Dermis blood vessel endothelial cell (primary cell): Measurements from ENCODE around the gene SRP14. TPM values are rescaled to one million over a fixed set of nuclear protein-coding genes. Genes with fewer than 3 reads are reported as not detected.
"Not testable (repeated sequence)": the region's sequence is repeated elsewhere in the genome, so short reads cannot be mapped to it uniquely, and the experiment has no call there.

Experiments used
- DNase-seq: peaks from one replicate; pipeline ENCODE4 v3.0.0; 2010
- total RNA-seq: library from RNA; depleted of rRNA; stranded (reverse); fragments of >200 nt; gene quantifications from 2 replicates; pipeline ENCODE4 v1.2.3, GENCODE V29; 2014

Gene SRP14, protein sequence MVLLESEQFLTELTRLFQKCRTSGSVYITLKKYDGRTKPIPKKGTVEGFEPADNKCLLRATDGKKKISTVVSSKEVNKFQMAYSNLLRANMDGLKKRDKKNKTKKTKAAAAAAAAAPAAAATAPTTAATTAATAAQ
- 236 and 391 TPM in 2 replicates for total RNA-seq

DNA sequence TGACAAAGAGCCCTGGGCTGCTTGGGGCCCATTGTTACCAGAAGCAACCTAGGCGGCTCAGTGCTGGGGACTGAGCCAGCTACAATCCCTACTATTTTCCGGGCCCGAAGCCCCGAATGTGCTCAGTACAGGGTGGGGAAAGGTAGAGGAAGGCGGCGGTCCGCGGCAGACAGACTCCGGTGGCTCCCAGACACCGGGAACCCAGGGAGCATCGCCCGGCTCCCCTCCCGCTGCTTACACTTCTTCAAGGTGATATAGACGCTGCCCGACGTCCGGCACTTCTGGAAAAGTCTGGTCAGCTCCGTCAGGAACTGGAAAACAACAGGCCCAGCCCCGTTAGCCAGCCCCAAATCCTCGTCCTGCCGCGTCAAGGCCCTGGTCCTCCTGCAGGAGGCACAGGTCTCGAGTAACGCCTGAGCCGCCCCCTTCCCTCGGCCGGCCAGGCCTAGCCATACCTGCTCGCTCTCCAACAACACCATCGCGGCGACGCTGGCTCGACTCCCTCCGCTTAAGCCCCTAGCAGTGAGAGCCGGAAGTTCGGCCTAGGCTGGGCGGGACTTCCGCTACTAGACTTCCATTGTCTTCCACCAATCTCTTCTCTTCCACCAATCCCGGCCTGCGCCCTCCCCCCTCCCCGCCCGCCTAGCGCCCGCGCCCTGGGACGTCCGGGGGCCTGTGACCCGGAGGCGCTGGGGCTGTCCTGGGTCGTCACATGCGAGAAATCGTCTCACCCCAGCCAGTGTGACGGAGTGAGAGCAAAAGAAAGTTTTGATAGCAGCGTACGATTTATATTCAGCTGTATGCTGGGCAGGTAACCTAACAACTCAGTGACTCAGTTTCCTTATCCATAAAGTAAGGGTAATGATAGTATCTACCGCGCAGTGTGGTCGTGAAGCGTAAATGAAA is at the start of gene SRP14:
SRP14 (minus strand) TSS at position 544 of the 906 bp plus-strand sequence; CDS start at position 479, 65 bp downstream.
- DNase-seq: peak; percentile 96

DNA sequence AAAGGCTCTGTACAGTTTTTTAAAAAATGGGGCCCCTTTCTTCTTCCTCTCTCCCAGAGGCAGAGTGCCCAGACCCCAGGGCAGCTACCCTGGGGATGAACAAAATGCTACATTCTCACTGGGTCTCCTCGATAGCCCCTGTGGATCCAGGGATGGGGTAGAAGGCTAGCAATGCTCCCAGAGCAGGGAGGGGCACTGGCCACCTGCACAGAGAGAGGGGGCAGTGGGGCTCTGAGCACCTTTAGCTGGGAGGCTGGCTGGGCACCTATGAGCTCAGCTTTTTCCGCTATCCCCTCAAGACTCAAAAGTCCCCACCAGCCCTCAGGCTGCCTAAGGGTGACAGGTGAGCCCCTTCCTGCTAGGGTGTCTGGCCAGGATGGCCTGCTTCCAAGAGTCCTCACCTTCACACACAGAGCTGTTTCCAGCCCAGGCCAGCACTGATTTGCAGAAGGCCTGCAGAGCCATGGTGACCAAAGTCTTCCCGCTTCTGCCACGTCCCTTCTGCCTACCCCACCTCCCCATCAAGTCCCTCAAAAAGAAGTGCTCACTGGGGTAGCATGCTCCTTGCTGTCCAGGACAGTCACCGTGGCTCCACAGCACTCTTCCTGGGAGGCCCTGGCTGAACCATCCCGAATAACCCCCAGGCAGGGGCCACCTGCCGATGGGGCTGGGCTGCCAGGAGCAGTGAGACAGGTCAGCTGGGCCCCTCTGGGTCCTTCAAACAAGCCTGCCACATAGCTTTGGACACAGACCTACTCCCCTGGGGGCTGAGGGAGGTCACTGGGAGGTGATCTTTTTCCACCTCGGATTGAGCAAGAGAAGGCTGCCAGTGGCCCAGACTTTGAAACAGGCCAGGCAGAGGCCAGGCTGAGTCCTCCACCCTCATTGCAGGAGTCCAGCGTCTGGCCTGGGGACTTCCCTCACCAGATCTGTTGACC is 49.3 kb upstream of the SRP14 start:
- no peak for DNase-seq

DNA sequence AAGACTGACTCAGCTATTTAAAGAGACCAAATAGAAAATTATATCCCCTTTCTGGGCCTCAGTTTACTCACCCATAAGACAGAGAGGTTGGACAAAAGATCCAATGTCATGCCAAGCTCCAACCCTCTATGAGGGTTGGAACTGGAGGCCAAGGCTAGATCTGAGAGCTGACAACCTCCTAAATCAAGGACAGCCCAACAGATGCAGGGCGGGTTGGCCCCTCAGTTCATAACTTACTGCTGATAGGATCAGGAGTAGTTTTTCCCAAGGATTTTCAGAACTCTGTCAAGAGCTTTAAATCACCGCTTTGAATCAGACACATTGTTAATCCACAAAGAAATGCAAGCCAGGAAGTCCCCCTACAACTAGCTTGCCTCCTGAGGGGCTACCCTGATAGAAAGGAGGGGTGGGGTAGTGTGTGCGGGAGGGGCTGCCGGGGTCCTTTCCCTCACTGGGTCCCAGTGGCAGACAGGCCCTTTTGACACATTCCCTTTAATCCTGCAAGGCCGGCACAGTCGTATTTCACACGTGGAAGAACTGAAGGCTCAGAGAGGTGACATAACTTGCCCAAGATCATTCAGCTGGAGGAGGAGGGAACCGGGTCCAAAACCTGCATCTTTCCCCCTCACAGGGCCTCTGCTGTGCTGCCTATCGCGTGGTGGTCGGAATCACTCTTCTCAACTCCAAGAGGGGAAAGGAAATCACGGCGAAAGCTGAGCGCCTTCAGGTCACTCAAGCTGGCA is 48.3 kb upstream of the SRP14 start:
- no peak for DNase-seq

DNA sequence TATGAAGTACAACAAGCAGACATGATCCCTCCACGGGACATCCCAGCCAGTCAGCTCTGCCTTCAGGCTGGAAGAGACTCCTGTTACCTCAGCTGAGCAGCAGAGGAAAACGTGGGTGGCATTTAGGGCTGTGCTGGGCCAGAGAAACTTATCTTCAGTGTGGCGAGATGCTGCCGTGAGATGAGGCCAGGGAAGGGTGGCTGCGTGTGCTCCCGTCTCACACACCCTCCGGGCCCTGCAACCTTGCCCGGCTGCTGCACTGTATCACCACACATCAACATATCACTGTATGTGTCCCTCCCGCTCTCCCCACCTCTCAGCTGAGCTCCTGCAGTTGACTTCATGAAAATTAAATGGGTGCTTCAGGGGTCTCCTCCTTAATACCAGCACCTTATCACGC is 46.3 kb upstream of the SRP14 start:
- DNase-seq: no peak

DNA sequence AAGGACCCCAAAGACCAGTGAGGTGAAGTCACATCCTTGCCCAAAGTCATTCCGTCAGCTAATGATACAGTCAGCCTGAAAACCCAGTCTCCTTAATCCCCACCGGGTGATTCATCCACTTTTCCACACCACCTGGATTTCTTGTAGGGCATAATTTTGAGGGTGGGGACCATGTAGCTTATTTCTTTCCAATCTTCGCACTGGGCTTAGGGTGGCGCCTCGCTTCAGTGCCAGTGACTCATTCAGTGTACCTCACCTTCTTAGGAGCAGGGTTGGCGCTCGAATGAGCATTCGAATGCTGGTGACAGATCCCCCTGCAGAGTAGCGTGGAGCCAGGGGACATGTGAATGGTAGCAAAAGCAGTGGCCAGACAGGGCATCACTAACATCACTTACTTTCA is 45.7 kb upstream of the SRP14 start:
- DNase-seq: no peak

DNA sequence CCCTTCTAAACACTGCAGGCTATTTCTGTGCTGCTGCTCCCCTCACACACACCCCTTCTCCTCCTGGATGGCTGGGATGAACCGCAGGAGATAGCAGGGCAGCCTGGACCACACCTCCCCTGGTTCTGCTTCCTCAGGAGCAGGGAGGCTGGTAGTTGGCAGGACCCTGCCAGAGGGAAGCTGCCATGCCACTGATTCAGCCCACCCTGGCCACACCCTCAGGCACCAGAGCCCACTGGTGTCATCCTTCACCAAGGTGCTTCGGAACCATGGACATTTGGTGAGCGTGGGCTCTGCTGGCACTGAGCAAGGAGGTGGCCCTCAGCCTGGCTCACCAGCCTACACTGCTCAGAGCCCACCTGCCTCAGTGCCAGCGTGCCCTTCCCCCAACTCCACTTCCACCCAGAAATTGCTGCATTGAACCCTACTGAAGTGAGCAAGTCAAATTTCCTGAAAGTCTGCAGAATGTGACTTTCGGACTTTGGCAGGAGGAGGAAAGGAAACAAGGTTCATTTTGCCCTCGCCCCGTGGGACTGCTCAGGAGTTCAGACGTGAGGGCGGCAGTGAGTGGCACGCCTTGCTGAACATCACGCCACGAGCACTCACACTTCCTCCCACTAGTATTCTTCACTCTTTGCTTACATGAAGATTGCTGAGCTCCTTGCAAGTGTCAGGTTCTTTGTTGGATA is 43.4 kb upstream of the SRP14 start:
- DNase-seq: no peak

DNA sequence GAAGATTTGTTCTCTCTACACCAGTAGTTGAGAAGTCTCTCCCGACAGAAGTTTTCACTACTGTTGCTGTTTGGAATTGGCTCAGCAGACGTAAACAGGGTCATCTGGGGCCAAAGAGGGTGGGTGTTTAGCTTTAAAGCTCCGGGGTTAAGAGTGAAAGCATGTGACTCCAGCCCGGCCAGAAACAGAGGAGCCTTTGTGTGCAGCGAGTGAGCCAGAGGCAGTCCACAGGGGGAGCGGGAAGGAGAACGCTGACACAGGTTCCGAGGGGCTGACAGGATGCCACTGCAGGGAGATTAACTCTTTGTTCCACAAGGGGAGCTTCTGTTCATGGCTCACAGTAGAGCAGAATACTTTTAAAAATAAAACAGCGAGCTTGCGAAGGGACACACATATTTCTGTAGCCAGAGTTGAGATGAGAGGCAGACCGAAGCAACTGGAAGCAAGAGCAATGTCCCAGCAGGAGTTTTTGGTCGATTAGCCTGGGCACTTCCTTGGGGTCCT is 42.8 kb upstream of the SRP14 start:
- peak; percentile 92 for DNase-seq

DNA sequence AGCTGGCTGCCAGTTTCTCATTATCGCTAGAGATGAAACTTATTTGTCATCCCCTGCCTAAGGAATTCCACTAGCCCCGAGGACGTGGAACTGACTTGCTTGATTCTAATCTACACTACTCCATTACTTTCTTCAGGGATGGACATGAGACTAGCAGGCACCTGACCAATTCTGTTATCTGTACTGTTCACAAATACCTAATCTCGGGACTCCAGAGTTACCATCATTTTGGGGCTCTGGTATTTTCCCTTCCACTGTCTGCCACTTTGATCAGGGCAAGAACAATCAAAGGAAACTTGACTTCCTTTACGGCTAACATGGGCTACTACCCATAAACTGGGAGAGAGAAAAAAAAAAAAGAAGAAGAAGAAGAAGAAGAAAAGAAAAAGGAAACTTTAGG is 41.9 kb upstream of the SRP14 start:
- peak; percentile 72 for DNase-seq

DNA sequence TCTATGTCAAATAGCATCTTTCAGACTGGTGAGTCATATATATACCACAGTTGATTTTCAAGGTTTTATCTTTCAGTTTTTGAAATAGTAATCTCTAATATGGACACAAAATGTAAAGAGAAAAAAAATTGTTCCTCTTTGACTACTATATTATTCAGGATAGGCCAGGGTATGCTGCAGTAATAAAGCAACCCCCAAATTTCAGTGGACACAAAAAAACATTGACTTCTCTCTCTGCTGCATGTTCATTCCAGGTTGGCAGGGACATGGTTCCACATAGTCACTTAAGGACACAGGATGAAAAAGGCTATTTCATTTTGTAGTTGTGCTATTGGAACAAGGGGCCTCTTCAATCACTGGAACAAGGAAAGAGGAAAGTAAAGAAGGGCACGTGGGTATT is 41.1 kb upstream of the SRP14 start:
- no peak for DNase-seq

DNA sequence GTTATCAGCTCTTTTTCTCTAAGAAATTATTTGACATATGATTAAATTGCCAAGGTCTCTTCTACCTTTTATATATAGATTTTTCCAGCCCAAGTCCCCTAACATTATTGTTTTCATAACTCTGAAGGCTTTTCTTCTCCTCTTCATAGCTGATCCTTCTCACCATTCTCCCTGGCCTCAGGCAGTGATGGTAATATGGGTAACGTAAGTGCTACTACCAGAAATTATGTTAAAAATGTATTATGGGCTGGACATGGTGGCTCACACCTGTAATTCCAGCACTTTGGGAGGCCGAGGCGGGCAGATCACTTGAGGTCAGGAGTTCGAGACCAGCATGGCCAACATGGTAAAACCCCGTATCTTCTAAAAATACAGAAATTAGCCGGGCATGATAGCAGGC is 40.5 kb upstream of the SRP14 start:
- DNase-seq: no peak

DNA sequence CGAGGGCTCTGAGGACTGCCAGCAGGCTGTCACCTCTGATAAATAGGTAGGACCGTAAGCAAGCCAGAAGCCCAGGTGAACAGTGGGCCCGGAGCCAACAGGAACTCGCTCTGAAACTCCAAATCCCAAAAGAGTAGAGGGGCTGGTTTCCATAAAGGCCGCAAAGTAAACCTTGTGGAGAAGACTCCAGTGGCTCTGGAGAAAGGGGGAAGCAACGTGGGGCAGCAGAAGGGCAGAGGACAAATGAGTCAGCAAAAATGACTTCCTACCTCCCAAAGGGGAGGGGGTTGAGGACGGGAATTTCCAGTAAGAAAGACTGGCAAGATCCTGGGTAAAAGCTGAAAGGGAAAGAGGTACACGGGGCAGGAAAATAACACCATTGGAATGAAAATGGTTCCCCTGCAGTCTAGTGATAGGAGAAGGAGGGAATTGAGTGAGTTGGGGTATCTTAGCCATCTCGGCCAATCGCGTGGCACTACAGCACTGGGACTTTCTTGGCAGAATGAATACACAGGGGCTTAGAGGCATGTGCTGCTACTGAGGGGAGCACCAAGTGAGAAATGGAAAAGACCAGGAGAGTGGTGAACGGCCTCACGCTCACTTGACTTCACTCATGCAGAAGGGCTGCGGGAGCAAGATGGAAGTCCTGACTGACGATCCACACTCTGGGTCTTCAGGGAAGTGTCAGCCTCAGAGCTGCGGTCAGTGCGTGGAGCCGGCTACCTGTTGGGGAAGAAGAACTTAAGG is 36.5 kb upstream of the SRP14 start:
- peak; percentile 53 for DNase-seq

DNA sequence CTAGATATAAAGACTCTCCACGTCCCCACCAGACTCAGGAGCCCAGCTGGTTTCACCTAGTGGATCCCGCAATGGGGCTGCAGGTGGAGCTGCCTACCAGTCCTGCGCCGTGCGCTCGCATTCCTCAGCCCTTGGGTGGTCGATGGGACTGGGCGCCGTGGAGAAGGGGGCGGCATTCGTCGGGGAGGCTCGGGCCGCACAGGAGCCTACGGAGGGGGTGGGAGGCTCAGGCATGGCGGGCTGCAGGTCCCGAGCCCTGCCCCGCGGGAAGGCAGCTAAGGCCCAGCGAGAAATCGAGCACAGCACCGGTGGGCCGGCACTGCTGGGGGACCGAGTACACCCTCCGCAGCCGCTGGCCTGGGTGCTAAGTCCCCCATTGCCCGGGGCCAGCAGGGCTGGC is 35.7 kb upstream of the SRP14 start:
- not testable (repeated sequence) for DNase-seq

DNA sequence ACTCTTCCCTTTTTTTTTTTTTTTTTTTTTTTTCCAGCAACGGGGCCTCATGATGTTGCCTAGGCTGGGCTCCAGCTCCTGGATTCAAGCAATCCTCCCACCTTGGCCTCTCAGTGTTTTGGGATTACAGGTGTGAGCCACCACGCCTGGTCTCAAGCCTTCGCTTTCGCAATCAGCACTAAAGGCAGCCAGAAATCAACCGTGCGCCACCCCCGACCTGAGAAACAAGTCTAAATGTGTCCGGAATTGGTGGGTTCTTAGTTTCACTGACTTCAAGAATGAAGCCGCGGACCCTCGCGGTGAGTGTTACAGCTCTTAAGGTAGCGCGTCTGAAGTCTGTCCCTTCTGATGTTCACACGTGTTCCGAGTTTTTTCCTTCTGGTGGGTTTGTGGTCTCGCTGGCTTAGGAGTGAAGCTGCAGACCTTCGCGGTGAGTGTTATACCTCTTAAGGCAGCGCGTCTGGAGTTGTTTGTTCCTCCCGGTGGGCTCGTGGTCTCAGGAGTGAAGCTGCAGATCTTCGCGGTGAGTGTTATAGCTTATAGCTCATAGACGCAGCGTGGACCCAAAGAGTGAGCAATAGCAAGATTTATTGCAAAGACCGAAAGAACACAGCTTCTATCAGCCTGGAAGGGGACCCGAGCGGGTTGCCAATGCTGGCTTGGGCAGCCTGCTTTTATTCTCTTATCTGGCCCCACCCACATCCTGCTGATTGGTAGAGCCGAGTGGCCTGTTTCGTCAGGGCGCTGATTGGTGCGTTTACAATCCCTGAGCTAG is 34.9 kb upstream of the SRP14 start:
- DNase-seq: not testable (repeated sequence)

DNA sequence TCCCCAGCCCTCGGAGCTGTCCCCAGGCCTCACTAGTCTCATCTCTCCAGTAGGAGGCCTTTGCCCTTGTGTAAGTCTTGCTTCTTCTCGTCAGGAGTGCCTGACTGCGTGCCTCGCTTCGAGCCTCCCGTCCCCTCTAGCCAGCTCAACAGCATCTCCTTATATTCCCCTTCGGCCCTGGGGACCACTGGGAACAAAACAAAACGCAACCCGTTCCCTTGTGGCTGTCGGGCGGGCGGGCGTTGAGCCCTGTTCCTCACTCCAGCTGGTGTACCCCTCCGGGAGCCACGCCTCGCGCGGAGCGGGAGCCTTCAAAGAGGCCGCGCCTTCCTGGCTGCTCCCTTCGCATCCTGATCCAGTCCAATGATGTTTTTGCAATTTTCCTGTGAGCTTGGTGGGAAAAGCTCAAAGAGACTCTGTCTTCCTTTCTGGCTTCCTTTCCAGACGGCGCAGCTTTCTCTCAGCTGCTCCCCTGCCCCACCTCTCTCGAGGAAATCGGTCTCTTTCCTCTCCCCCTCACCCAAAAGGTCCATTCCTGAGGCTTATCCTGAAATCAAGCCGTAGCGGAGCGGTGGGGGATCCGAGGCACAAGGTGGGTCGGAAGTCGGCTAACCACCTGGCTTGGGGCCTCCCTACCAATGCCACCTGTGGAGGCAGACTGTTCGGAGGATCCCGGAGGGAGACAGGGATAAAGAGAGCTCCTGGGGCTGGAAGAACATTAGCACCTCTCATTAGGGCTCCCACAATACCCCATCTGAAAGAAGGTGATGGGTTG is 33.4 kb upstream of the SRP14 start:
- DNase-seq: peak; percentile 63

DNA sequence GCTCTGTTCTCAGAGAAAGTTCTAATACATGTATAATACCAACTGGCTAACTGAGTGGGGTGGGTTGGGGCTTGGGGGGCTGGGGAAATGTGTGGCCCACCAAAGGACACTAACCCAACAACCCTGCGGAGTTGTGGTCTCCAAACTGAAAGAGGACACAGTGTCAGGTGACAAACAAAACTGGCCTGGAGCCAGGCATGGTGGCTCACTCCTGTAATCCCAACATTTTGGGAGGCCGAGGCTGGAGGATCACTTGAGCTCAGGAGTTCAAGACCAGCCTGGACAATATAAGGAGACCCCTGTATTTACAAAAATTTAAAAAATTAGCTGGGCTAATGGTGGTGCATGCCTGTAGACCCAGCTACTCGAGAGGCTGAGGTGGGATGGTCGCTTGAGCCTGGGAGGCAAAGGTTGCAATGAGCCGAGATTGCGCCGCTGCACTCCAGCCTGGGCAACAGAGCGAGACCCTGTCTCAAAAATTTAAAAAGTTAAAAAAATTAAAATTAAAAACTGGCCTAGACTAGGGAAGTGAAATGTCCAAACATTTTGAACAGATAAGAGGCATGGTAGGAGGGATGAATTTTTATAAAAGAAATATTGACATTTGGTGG is 31.7 kb upstream of the SRP14 start:
- DNase-seq: no peak

DNA sequence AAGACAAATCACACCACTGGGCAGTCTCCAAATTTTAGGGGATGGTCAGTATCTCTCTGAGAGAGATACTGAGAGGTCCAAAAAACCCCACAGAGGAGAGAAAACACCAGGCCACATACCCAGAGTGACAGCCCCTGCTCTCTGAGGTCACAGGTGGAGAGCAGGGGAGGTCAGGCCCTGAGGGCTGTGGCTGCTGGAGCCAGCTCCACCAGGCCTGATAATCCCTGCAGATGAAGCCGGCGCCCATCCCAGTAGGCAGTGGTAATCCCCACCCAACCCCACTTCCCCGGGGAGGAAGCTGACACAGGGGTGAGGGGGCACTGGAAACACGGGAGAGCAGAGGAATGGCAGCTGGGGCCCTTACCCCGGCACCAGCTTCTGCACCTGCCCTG is 31.2 kb upstream of the SRP14 start:
- DNase-seq: no peak

DNA sequence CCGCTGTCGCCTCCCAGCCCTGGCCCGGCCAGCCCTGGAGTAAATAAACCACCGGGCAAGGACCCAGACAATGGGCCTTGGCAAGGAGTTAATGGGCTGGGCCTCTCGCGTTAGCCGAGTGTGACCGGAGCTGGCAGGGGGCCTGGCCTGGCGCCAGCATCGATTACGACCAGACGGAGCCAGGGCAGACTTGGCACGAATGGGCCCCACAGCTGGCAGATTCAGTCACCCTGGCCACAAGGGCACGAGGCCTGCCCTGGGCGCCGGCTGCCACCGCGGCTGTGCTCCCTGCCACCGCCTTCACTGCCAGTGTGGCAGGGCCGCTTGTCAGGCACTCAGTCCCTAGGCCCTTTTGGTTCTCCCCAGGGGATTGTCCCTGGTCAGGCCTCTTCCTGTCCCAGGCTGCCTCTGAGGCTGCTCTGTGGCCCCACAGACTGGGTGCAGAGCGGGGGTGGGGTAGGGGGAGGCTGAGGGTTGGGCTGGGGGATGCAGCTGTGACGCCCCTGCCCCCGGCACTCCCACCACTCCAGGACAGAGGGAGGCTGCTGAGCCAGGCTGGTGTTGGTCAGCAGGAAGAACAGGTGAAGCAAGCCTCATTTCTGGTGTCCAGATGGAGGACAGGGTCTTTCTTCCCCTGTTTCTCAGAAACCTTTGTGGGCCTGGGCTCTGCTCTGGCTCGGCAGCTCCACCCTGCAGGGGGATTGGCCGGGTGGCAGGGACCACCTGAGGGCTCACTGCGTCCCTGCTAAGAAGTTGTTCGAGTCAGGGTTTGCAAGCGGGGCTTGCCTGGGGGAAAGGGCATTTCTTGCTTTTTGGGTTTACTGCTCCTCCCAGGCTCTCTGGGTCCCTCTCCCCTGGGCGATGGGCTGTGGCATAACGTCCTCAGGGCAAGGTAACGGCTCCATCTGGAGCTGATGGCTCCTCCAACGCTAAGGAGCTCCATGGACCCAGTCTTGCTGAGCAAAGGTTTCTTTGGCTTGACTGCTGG is 30.5 kb upstream of the SRP14 start:
- peak; percentile 87 for DNase-seq
